HCT116 (cell line): ENCODE results near the gene OPN1SW. TPM values are rescaled to one million over a fixed set of nuclear protein-coding genes. Genes with fewer than 3 reads are reported as not detected.

Experiments used
- EGR1 ChIP-seq: IDR thresholded peaks from 2 replicates; pipeline ENCODE4 v1.6.1; 2012; ENCODE audit warnings: low read depth
- ELF1 ChIP-seq: IDR thresholded peaks from 2 replicates; pipeline ENCODE4 v1.6.1; 2012; ENCODE audit warnings: low read depth, borderline replicate concordance
- EZH2phosphoT487 ChIP-seq: fragments of 200-600 bp; IDR thresholded peaks from 2 replicates; pipeline ENCODE4 v1.6.1; 2018; ENCODE audit warnings: antibody characterized with exemption, borderline replicate concordance
- JUND ChIP-seq: IDR thresholded peaks from 2 replicates; pipeline ENCODE4 v1.6.1; 2012
- MAX ChIP-seq: IDR thresholded peaks from 2 replicates; pipeline ENCODE4 v1.6.1; 2012
- POLR2A ChIP-seq: IDR thresholded peaks from 2 replicates; pipeline ENCODE4 v1.7.0; 2011; ENCODE audit warnings: borderline replicate concordance; ENCODE audit not compliant: insufficient read depth, insufficient read length; ENCODE audit errors: extremely low read depth
- SP1 ChIP-seq: IDR thresholded peaks from 2 replicates; pipeline ENCODE4 v1.6.1; 2012; ENCODE audit warnings: low read depth
- SRF ChIP-seq: IDR thresholded peaks from 2 replicates; pipeline ENCODE4 v1.6.1; 2012; ENCODE audit warnings: low read depth
- YY1 ChIP-seq: IDR thresholded peaks from 2 replicates; pipeline ENCODE4 v1.6.1; 2011; ENCODE audit warnings: low read length, low read depth, moderate library complexity, mild to moderate bottlenecking; ENCODE audit not compliant: insufficient replicate concordance; ENCODE audit errors: extremely low read depth
- ZBTB33 ChIP-seq: IDR thresholded peaks from 2 replicates; pipeline ENCODE4 v1.6.1; 2011; ENCODE audit warnings: mild to moderate bottlenecking, low read length, moderate library complexity; ENCODE audit not compliant: insufficient replicate concordance; ENCODE audit errors: extremely low read depth
- ZFX ChIP-seq: fragments of 450-650 bp; IDR thresholded peaks from 2 replicates; pipeline ENCODE4 v1.6.1; 2017
- ZNF274 ChIP-seq: fragments of 200-500 bp; sonication (Bioruptor generic); IDR thresholded peaks from 2 replicates; pipeline ENCODE4 v1.6.1; 2014; ENCODE audit warnings: mild to moderate bottlenecking, low read depth, low read length, inconsistent platforms
- total RNA-seq: library from RNA; stranded (reverse); gene quantifications from one replicate; pipeline ENCODE4 v1.2.1, GENCODE V29; 2021; ENCODE audit not compliant: unreplicated experiment
- TF ChIP-seq, protein P1 (sequence below), 3 experiments: fragments of 200-600 bp in 1 of 3; sonication (generic) in 1 of 3; IDR thresholded peaks in 2 of 3; conservative IDR thresholded peaks in 1 of 3; 2 replicates each; pipeline ENCODE4 v1.5.1; 2012 to 2017; ENCODE audit warnings: low read depth in 2 of 3, low read length in 2 of 3, antibody characterized with exemption in 1 of 3, borderline replicate concordance in 1 of 3, control low read depth in 1 of 3, mild to moderate bottlenecking in 1 of 3, mixed read lengths in 1 of 3, mixed run types in 1 of 3, moderate library complexity in 1 of 3; ENCODE audit not compliant: insufficient read depth in 1 of 3

Gene OPN1SW
- total RNA-seq, 1 experiment from 2014 or later: not detected

- TF ChIP-seq SP1: peak; percentile 87
- TF ChIP-seq ZFX: peak; percentile 74
- no peak; the same call in 1 of the 2 replicates for TF ChIP-seq ELF1
- TF ChIP-seq JUND: no peak
- no peak for TF ChIP-seq ZBTB33
- no peak for TF ChIP-seq EZH2phosphoT487
- no peak for TF ChIP-seq POLR2A
- TF ChIP-seq, protein P1, sequence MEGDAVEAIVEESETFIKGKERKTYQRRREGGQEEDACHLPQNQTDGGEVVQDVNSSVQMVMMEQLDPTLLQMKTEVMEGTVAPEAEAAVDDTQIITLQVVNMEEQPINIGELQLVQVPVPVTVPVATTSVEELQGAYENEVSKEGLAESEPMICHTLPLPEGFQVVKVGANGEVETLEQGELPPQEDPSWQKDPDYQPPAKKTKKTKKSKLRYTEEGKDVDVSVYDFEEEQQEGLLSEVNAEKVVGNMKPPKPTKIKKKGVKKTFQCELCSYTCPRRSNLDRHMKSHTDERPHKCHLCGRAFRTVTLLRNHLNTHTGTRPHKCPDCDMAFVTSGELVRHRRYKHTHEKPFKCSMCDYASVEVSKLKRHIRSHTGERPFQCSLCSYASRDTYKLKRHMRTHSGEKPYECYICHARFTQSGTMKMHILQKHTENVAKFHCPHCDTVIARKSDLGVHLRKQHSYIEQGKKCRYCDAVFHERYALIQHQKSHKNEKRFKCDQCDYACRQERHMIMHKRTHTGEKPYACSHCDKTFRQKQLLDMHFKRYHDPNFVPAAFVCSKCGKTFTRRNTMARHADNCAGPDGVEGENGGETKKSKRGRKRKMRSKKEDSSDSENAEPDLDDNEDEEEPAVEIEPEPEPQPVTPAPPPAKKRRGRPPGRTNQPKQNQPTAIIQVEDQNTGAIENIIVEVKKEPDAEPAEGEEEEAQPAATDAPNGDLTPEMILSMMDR (IDR thresholded peaks at IDR 0.05 in 2 of 3, conservative IDR thresholded peaks at IDR 0.05 in 1 of 3; ENCODE audit: borderline replicate concordance in 1 of 3, insufficient read depth in 1 of 3, low read depth in 2 of 3, low read length in 2 of 3): no peak
- no peak for TF ChIP-seq ZNF274
- TF ChIP-seq MAX: peak; percentile 86
- no peak for TF ChIP-seq SRF
- no peak for TF ChIP-seq YY1
- no peak for TF ChIP-seq EGR1
Observed at GRCh38 chr7:128739048-128739962, 36.3 kb downstream of the OPN1SW start, which contains the start of gene CALU (continued).
